Endometrium (tissue), 2 donors: Measurements from ENCODE around the gene SEMA3F.

Experiments used
- FAIRE-seq: peaks from 2 replicates; lab custom pipeline; 2012; peaks lifted over from hg19 to GRCh38; lab: Jason Lieb, UNC
- donor health status: control.
- donor health status: control.

SEMA3F gene

DNA sequence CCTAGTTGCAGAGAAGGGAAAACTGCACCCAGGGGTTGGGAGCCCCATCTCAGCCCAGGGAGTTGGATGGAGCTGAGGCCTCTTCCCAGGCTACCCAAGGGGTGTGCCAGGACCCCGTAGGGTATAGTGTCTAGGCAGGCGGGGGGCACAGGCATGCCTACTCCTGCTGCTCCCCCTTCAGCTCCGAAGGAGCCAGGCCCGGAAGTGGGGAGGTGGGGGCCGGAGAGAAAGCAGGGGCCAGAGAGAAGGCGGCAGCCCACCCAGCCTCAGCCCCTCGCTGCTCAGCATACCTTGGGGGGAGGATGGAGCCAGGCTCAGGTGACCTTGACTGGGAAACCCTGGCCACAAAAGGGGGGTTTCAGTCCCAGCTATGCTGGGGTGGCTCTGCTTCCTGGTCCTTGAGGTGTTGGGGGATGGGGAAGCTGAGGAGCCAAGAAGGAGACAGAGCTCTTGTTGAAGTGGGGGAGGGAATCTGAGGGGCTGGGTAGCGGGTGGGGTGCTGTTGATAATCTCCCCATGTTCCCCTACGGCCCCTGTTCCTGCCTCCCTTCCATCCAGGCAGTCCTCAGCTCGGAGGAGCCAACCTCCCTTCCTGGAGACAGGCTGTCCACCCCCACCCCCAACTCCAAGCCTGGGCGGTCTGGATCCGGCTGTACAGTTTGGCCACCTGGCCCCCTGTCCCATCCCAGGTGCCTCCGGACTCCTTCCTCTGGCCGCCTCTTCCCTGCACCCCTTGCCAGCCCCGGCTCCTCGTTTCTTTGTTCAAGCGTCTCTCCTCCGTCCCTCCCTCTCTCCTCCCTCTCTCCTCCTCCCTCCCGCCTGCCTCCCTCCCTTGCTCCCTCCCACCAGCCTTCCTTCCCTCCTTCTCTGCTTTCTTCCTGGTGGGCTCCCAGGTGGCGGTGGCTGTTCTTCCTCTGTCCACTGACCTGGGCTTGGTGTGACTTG, 1.7 kb downstream of the SEMA3F start:
- FAIRE-seq: no peak

DNA sequence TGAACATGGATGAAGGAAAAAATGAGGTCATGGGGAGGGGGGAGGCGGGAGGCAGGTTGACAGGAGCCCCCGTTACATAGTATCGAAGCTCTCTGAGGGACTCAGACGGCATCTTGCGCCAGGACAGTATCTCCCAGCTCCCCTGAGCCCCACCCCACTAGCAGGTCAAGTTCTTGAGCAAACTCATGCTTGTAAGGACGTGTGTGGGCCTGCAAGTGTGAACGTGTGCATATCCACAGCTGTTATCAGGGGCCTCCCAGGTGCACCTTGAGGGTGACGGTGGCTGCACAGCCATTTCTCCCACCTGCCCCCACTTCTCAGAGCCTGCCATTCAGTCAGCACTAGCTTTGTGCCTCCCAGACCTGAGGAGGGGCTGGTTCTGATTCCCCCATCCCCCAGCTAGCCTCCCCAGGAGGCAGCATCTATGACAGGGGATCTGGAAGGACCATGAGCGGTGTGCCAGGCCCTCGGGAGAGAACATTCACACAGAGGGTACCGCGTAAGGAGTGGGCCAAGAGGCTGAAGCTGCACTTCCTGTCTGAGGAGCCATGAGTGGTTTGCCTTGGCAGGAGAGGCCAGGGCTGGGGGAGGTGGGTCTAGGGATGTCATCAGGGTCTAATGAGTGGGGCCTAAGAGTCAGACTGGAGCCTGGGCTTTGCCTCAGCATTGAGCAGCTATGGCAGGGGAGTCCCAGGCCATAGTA, 2.9 kb downstream of the SEMA3F start:
- no peak for FAIRE-seq

DNA sequence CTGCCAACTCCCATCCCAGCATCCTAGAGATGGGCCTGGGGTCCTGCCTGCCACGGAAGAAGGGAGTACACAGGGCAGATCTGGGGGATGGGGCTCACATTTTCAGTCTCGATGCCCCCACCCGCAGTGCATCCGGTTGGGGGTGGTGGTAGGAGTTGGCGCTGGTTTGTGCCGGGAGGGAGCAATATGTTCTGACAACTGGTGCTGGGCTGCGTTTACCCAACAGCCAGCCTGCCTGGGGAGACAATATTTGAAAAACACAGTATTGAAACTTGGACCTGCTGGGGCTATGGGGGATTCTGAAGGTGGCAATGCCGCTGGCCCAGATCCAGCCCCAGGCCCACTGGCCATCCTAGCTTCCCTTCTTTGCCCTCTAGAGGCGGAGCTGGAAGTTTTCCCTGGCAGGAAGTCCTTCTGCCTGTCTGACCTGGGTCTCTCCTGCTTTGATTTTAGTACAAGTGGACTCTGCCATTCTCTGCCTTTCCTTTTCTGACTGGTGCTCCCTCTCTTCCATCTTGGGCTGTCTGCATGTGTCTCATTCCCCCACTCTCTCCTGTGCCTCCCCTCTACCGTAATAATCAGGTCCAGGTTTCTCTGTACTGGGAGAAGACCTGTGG, 3.5 kb downstream of the SEMA3F start:
- no peak for FAIRE-seq

DNA sequence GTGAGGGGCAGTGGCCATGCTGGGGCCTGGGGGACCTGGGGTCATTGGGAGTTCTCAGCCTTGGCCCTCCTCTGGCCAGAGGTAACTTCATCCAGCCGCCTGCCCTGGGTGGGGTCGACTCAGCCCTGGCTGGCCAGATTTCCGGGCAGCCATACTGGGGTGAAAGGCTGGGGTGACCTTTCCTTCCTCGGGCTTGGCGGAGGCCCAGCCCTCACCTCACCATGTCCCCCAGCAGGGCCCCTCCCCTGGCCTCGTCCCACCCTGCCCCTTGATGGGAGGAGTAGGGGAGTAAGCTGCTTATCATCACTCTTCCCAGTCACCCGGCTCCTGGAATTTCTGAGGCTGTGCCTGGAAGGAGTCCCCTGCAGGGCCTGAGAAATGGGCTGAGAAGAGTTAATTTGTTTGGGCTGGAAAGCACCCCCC, 5.4 kb downstream of the SEMA3F start:
- no peak for FAIRE-seq

DNA sequence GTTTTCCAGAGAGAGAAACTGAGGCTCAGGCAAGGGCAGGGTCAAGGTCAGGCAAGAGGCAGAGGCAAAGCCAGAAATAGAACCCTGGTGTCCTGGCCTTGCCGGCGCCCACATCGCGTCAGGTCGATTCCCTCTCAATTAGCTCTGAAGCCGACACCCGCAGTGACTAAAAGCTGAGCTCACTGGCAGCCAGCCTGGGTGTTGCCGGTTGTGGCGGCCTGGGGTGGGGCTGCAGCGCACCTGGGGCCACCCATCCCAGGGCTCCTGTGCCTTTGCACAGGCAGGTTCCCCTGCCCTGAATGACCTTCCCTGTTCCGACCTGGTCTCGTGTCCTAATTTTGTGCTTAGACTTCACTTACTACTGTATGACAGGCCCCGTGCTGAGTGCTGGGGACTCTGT, 6.2 kb downstream of the SEMA3F start:
- no peak for FAIRE-seq

DNA sequence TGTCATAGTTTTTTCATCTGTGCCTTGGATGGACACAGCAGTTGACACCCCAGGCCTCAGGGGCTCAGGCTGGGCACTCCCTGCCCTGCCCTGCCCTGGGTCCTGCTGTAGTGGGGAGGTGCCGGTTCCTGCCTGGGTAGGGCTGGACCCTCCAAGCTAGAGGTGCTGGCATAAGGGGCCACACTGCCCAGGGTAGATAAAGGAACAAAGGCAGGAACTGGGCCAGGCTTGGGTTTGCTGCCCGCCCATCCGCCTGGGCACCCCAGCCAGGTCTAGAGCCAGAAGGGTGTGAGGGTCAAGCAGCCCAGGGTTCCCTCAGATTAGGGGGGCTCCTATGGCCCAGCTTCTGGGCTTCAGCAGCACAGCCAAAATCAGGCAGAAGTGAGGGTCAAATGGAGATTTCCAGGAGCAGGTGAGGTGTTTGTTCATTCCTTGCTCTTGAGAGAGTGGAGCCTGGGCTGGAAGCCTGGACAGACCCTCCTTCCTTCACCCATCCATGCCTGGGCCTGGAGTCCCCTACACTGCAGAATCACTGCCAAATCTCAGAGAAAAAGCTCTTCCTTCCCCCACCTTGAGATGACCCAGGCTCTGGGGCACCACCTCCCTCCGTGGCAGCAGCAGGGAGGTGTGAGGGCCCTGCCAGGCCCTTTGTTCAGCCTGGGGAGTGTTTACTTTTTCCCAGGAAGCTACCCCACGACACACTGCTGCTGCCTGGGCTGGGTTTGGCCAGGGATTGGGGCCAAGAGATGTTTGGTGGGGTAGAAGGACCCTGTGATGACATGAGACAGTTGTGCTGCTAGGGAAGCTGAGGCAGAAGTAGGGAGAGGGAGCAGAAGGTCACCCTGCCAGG, 7.1 kb downstream of the SEMA3F start:
- no peak for FAIRE-seq

DNA sequence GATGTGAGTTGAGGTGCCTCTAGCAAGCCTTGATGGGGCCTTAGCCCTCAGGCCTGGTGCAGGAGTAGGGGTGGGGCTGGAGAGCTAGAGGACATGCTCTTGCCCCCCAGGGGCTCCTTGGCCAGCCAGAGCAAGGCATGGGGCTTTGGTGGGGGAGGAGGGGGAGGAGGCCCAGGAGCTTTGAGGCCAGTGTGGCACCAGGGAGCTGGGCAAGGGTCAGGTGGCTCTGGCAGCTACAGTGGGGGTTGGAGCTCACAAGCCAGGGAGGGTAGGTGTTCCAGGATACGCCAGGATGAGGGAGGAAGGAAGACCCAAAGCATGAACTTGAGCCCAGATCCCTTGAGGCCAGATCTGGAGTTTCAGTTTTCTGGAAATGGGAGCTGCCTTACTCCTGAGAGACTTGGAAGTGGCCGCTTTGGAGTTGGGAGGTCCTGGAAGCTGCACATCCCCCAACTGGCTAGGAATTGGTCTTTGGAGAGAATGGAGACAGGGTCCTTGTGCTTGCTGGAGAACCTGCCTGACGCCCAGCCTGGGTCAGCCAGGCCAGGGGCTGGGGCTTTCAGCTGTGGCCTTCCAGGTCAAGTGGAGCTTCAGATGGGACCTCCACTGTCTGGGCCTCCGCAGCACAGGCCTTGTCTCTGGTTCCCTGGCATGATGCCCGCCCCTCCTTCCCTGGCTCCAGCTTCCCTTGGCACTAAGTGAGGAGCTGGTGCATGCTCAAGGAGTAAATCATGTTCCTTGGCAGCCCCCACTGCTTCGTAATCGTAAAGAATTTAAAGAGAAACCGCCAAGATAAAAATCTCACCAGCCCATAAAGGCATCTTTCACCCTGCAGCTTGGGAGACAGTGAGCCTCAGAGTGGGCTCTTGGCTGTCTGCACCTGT, 8.7 kb downstream of the SEMA3F start:
- FAIRE-seq: no peak

DNA sequence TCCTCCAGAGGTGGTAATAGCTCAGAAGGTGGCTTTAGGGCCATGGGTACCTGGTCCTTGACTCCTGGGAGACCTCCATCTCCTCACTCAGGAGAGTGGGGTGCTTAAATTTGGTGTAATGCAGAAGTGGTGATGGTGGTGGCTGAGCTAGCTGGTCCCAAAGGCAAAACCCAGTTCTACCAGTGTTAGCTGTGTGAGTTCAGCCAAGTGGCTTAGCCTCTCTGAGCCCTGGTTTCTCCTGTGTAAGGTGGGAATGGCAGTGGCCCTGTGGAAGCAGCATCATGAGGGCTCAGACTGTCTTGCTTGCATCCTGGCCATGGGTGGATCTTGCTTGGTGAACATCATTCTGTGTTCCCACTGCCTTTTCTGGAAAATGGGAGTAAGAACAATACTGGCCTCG, 9.4 kb downstream of the SEMA3F start:
- no peak for FAIRE-seq

DNA sequence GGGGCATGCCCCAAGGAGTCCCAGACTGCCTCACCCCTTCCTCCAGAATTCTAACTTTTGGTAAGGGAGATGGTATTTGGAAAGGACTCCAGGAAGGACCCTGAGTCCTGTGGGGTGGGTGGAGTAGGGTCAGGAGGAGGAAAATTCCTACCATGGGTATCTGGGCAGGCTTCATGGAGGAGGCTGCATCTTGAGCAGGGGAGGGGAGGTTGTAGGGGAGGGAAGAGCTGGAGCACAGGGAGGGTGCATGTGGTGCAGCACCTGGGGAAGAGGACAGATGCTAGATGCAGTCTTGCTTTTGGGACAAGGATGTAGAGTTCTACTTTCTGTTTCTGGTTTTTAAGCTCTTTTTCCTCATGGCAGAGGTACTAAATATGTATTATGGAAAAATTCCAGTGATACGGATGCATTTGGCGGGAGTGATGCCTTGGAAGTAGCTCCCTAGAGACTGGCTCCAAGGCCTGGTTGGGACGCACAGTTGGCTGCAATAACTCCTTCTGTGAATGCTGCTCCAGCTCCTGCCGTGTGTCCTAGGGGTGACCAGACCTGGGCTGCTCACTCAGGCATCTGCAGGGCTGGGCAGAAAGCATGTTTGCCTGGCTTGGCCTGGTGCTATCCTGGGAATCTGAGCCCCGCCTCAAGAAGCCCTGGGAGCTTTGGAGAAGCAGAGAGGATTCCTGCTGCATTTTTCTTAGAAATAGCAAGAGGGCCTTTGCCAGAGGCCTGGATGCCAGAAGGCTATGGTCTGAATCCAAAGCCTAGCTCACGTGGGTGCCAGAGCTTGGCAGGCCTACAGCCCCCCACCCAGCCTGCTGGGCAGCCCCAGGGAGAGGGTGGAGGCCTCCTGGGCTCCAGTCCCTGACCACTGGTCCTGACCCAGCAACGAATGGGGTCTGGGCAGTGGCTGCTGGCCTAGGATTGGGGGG, 10.1 kb downstream of the SEMA3F start:
- FAIRE-seq: no peak

DNA sequence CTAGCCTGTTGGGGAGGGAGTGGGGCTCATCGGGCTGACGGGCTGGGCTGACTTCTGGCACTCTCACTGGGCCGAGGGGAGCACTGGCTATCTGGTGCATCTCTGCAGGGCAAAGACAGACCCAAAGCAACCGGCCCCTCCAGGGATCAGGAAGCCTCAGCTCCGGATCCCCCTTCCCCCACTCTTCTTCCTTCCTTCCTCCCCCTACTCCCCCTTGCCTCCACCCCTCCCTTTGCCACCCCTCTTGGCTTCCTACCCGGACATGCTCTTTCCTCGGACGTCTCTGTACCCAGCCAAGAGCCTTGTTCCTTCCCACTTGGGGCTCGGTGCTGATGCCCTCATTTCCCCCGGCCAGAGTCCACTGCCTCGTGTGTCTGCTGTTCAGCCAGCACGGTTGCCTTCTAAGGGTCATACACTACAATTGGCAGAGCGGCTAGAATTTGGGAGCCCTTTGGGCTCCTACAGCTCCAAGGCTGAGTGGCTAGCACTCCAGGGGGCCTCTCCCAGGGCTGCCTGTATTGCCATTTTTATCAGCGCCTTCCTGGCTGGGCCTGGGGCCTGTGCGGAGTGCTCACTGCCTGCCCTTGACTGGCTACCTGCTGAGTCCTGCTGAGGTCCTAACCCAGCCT, 10.9 kb downstream of the SEMA3F start:
- FAIRE-seq: no peak

DNA sequence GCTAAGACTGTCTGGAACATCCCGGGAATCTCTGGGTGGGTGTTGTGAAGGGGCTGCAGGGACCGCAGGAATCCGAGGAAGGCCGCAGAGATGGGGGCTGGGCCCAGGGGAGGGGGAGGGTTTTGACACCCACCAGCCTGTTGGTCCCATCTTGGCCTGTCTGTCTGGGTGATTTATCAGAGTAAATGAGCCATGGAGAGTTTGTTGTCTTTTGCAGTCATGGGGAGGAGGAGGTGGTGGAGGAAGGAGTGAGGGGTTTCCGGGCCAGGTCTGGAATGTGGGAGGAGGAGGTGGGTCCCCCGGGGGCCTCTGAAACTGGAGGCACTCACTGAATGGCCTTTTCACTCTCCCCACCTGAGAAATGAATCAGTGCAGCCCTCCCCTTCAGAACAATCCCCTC, 11.5 kb downstream of the SEMA3F start:
- FAIRE-seq: no peak

DNA sequence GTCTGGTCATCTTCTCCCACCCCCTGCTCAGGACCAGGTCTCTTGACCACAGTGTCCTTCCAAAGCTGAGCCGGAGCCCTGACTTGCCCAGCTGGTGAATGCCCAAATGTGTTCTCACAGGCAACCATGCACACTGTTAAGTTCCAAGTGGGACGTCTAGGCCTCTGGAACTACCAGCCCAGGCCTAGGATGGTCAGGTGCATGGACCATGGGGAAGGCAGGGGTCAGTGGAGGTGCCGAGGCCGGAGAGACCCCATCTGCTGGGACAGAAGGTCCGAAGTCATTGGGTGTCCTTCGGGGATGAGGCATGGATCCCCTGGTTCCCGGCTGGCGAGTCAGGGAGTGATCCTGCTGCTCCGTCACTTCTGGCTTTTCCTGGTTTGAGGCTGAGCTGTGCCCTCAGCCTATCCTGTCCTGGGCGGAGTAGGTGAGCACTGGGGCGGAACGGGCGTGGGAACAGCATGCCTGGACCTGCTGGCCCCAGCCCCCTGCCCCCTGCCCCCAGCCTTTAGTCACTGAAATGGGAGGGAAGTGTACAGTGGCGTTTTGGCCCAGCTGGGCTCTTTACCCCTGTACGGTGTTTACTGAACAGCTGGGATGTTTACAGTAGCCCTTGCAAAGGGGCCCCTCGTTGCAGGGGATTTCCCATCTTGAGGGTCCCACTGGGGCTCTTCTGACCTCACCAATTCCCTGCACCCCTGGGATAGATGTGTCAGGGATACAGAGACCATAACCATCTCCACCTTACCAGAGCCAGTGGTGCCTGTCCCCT, 12.1 kb downstream of the SEMA3F start:
- no peak for FAIRE-seq

DNA sequence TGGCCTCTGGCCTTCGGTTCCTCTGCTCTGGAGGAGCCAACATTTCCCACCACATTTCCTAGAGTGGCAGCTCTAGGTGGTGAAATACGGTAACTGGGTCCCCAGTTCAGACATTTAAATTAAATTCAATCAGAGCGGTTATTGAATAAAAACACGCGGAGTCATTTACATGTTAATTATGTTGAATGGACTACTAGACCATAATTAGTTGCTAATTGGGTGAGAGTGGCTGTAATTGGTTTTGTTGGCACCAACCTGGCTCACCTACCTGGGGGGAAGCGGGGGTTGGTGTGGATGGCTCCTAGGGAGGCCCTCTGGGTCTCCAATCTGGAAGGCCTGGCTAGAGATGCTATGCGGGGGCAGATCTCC, 12.7 kb downstream of the SEMA3F start:
- no peak for FAIRE-seq

DNA sequence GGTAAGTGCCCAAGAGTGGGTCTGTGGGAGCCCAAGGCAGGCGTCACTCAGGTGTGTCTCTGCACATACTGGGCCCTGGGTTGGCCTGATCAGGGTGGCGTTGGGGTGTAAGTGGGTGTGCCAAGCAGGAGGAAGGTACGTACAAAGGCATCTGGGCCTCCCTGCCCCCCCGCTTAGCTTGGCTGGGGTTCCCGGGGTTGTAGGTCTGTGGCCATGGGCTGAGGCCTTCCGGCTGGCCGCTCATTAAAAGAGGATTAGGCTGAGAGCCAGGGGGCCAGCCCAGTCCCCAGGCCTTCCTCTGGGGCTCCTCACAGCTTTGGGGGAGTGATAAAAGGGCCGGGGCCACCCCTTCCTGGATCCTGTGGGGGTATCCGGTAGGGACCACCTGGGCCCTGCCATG, 13.3 kb downstream of the SEMA3F start:
- no peak for FAIRE-seq

DNA sequence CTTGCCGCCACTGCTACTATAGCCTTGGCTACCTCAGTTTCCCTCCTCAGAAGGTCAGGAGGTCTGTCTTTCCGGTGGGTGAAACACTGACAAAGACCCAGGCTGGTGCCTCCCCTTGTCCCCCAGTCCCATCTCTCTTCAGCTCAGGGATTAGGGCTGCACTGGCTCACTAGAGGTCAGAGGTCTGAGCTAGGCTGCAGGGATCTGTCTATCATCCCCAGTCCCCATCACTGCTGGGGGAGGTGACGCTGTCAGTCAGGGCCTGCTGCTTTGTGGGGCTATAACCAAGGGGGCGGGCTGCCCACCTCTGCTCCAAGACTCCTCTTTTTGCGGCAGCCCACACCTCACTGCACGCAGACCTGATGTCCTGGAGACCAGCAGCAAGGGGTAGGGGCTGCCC, 13.7 kb downstream of the SEMA3F start:
- no peak for FAIRE-seq

DNA sequence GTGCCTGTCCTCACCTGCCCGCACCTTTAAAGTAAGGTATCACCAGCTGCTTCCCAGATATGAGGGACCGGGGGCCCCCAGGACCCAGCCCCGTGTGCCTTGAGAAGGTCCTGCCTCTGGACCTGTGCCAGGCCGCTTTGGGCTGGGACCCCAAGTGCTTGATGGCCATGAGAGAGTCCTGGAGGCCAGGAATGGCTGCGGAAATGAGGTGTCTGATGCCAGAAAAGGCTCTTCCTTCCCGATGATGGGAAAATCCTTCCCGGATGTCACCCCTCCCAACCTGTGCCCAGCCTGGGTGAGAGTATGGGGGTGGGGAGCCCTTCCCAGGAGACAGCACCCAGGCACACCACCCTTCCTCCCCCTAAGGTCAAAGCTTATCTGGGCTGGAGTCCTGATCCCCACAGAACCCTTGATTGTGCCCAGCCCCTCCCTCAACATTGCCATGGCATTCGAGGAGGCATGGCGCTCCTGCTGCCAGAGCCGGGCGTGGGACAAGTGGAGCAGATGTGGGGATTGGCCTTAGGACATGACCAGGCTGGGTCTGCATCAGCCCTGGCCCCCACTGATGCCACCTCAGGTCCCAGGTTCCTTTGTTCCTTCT, 14.2 kb downstream of the SEMA3F start:
- no peak for FAIRE-seq

DNA sequence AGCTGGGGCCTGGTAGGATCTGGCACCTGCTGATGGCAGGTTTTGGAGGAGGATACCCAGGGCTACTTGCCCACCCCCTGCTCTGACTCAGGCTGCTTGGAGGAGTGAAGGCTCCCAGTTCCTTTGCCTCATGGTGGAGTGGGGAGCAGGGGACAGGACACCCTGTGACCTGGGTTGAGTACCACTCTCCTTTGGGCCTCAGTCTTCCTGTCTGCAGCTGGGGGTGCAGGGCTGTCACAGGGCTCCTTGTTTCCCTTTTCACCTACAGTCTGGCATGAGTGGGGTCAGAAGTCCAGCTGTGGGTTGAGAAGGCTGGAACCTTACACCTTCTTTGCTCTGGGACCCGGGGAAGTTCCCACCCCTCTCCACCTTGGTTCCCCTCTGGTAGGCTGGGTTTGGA, 14.7 kb downstream of the SEMA3F start:
- FAIRE-seq: no peak

DNA sequence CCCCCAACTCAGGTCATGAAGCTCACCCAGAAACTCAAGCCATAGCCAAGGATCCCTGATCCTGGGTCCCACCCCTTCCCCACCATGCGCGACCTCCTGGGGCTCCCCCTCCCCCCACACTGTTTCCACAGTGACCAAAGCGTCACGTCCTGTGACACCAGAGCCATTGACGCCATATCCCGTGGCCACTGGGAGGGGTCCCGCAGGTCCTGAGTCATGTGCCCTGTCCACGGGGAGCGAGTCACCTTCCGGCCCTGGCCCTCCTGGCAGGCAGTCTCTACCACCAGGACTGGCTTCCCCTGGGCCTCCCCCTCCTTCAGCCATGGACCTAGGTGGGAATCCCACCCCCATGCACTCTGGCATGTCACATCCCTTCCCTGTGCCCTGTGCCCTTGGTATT, 15.6 kb downstream of the SEMA3F start:
- FAIRE-seq: no peak
